Measurements from ENCODE around the gene RTKN.

RTKN gene

DNA sequence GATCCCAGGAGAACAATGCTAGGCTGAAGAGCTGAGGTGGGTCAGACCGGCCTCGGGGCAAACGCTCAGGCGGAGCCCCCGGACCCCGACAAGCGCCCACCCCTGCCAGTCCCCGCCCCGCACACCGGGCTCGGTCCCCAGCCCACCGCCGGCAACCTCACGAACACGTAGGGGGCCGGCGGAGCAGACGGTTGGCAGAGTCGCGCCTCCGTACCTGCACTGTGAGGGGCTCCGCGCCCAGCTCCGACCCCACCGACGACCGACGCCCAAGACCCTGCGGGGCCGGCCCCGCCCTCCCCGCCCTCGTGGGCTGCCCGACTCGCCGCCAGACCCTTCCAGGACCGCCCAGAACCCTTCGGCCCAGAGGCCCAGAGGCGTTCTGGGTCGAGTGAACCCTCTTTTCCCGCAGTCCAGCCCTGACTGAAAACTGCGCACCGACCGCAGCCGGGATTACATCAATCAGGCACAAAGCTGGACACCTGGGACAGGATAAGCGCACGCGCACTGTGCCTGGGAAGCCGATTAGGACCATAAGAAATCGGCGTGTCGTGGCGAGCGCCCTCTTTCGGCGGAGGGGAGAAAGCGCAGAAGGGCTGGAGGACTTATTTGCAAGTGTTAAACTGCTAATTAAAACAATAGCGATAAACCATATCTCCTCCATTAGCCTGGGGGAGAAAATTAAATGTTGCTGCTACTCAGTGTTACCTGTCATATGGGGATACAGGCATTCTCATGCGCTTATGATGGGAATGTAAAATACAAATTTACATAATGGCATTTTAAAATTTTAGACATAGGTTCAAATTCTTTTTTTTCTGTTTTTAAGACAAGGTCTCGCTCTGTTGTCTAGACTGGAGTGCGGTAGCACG, 49.9 kb downstream of the RTKN start:
- H3K4me3 ChIP-seq (ENCODE audit: low read length), result peak overlapping the region; percentile 96
- DNase-seq (ENCODE audit: low read depth, low spot score), result peak; percentile 93

DNA sequence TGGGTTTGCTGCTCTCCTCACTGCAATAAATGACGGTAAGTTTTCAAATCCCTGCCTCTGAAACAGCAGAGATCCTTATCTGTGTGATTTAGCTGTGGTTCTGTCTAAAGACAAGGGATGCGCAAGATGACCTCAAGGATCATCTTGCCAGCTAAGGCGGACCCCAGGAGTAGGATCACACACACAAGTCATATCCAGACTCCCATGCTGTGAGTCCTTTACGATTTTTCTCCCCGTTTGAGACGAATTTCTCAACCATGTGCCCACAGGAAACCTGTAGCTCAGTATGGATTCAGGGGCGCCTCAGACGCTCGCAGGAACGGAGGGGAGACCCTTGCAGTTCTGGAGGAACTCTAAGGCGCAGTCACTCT, 50.5 kb downstream of the RTKN start:
- DNase-seq (ENCODE audit: low read depth, low spot score), result no peak

DNA sequence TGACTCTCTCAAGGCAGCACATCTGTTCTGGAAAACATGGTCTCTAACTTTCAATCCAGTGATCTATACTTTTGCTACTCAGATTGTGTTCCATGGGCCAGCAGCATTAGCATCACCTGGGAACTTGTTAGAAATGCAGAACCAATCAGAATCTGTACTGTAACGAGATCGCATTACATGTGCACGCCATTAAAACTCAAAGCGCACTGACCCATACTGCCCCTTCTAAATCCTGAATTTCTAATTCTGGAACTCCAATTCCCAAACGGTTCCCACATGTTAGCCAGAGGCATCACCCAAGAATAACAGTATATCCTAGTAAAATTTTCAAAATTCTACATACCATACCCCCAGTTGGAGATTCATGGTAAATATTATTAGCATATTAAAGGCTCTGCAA, 51.1 kb downstream of the RTKN start:
- H3K4me3 ChIP-seq (ENCODE audit: low read length), result peak overlapping the region; percentile 96
- no peak for DNase-seq (ENCODE audit: low read depth, low spot score)

More for the DNA sequence above, 50.5 kb downstream of the RTKN start:
- peak overlapping the region; percentile 96 for H3K4me3 ChIP-seq (ENCODE audit: low read length)

GRCh38 chr2:74387346-74387745, 54.4 kb downstream of the RTKN start:
- H3K4me3 ChIP-seq (ENCODE audit: low read length), result no peak overlapping the region
- DNase-seq (ENCODE audit: low read depth, low spot score), result no peak

DNA sequence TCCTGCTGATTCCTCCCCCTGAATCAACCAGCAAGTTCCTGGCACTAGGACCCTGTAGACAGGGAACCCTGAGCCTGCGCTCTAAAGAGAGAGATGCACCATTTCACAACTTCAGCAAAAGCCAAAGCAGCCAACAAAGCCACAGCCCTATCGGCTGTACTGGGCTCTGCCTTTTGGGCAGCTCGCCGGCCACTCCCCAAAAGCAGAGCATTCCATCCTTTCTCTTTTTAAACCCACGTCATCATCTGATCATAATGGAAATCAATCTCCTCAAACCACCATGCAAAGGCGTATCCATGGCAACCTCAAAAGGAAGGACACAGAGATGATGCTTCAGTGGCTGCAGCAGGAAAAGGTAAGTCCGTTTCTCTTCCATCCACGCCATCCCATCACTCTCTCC, 56.3 kb downstream of the RTKN start:
- DNase-seq (ENCODE audit: low read depth, low spot score), result no peak
- H3K4me3 ChIP-seq (ENCODE audit: low read length), result no peak overlapping the region

GRCh38 chr2:74384051-74384450, 57.7 kb downstream of the RTKN start:
- no peak overlapping the region for H3K4me3 ChIP-seq (ENCODE audit: low read length)
- no peak for DNase-seq (ENCODE audit: low read depth, low spot score)

DNA sequence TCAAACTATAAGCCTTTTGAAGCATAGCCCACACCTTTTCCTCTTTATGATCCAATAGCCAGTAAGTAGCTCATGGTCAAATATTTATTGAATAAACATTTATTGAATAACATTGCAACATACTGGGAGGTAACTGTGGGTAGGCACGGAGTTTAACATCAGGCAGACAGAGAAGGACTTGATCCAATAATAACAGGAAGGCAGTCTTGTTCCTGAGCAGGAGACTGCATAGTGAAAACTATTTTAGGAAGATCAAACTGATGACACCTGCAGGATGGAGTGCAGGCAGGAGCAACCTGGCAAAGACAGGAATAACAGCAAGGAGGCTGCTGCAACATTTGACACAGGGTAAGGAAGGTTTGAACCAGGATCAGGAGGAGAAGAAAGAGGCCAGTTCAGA, 58.5 kb downstream of the RTKN start:
- DNase-seq (ENCODE audit: low read depth, low spot score), result no peak
- no peak overlapping the region for H3K4me3 ChIP-seq (ENCODE audit: low read length)

- no peak overlapping the region for H3K4me3 ChIP-seq (ENCODE audit: low read length)
- DNase-seq (ENCODE audit: low read depth, low spot score), result no peak
These were observed 60.0 kb downstream of the RTKN start for GRCh38 chr2:74381751-74382150.

DNA sequence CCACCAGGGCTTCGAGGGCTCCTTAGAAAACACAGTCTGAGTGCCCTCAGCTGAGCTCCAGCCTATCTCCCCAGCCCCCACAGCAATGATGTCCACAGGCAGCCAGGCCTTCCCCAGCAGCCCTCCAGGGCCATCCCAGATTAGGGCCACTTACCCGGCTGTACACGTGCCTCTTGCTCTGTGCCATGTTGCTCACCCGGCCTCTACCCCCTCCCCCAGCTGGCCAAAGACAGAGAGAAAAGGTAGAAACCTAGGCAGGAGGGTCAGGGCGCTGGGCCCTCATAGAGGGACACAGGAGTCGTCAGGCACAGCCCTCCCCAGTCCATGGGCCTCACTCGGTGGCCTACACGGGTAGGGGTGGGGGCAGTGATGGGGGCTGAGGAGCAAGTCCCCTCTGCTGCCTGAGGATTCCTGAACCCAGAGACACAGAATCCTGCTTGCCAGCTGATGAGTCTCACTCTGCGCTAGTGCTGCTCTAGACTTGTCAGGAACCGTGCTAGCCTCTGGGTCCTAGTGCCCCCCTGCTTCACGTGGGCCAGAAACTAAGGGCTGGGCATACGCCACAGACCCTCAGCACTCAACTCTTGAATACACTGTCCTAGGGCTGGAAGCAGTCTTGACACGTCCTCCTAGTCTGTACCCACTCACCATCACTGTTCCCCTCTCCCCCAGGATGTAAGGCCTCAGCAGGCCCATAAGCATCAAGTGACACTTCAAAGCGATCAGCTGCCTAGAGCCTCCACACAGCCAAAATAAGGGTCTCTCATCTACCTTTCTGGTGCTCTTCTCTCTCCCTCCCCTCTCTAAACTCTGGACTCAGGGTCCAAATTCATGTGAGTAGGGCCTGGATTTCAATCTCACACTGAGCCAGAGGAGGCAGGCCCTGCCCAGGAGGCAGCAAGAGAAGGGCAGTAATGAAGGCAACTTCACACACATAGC, 61.6 kb downstream of the RTKN start, which contains the start of gene DCTN1:
TSS of gene DCTN1 (minus strand) at position 461 of the 939 bp plus-strand sequence. CDS start at position 187, 274 bp downstream.
- H3K4me3 ChIP-seq (ENCODE audit: low read length), result no peak within 1 kb of the TSS
- DNase-seq (ENCODE audit: low read depth, low spot score), result peak; percentile 6

- DNase-seq (ENCODE audit: low read depth, low spot score), result no peak
- H3K4me3 ChIP-seq (ENCODE audit: low read length), result no peak overlapping the region
These were observed 63.7 kb downstream of the RTKN start for GRCh38 chr2:74378007-74378406.

DNA sequence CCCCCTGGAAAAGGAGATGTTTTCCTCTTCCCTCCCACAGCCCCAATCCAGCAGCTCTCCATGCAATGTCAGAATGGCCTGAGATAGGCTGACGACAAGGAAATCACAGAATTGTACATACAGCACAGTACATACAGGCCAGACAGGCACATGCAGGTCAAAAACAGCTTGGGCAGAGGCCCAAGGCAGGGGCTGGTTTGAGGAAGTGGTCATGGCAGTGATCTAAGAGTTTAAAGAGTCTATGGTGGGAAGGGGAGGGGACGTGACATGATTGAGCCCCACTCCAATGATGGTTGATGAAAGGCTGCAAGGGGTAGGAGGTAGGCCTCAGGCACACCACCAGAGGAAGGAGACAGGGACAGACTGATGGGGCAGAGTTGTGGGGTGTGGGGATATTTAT, 65.9 kb downstream of the RTKN start:
- H3K4me3 ChIP-seq (ENCODE audit: low read length), result no peak overlapping the region
- DNase-seq (ENCODE audit: low read depth, low spot score), result no peak
